A549 treated with RU486 at 1 μM for 4 hours (cell line): ENCODE data around the gene PPM1B. TPM values are rescaled to one million over a fixed set of nuclear protein-coding genes. Genes with fewer than 3 reads are reported as not detected.

ENCODE experiments used
- total RNA-seq: library from RNA; stranded (reverse); fragments of 200-300 nt; extraction: Qiagen RNA extraction; gene quantifications from 5 replicates; pipeline ENCODE4 v1.2.3, GENCODE V29; 2022; ENCODE audit warnings: low read depth

PPM1B gene
- total RNA-seq = 21.5 to 32.0 TPM (median 27.1 TPM) in 5 replicates

GRCh38 chr2:44168681-44169154 is at the start of gene PPM1B:
Gene PPM1B (plus strand): TSS chr2:44168875. CDS start chr2:44201200, 32,325 bp downstream.

Other genes starting within 250 kb of the PPM1B start
- 64.6 to 104 TPM (median 103 TPM) in 5 replicates for gene LRPPRC, start 172.9 kb upstream of the PPM1B start, total RNA-seq
- 0.47 to 0.82 TPM (median 0.76 TPM) in 5 replicates for gene SLC3A1, start 106.6 kb downstream of the PPM1B start, total RNA-seq
- gene PREPL, start 192.6 kb downstream of the PPM1B start, total RNA-seq = 11.9 to 24.2 TPM (median 23.4 TPM) in 5 replicates
- 5.3 to 7.2 TPM (median 5.9 TPM) in 5 replicates for gene CAMKMT, start 193.1 kb downstream of the PPM1B start, total RNA-seq